CD14-positive monocyte (primary cell): Measurements from ENCODE around the gene HOXB3. TPM values are rescaled to one million over a fixed set of nuclear protein-coding genes. Genes with fewer than 3 reads are reported as not detected.
A peak's percentile ranks its signal among the peaks of the same experiment; 100 is the strongest.

Experiments used
- DNase-seq, 3 donors: peaks; one replicate each; pipeline ENCODE4 v3.0.0-alpha.2; 2011 to 2022
- H2AFZ ChIP-seq: 2 replicates; pipeline ENCODE4 v1.6.0; 2012; ENCODE audit warnings: mild to moderate bottlenecking, low read depth, low read length, inconsistent platforms; ENCODE audit not compliant: insufficient read depth, poor library complexity, severe bottlenecking
- H3K27ac ChIP-seq, 2 donors: 1 replicate in 1 of 2; 2 replicates in 1 of 2; pipeline ENCODE4 v1.5.1; 2012 to 2013; ENCODE audit warnings: low read length in 2 of 2, control low read depth in 1 of 2, inconsistent platforms in 1 of 2, low read depth in 1 of 2, mild to moderate bottlenecking in 1 of 2
- H3K27me3 ChIP-seq, 2 donors: one replicate each; pipeline versions ENCODE4 v1.6.0 to v1.6.1; 2011 to 2013; ENCODE audit warnings: low read length in 2 of 2; ENCODE audit not compliant: control insufficient read depth in 2 of 2, insufficient read depth in 2 of 2
- H3K36me3 ChIP-seq, 2 donors: replicated peaks in 1 of 2; 1 replicate in 1 of 2; 2 replicates in 1 of 2; pipeline versions ENCODE4 v1.5.1 to v1.6.1; 2012 to 2013; ENCODE audit warnings: low read length in 2 of 2, control low read depth in 1 of 2, inconsistent platforms in 1 of 2, mild to moderate bottlenecking in 1 of 2; ENCODE audit not compliant: insufficient read depth in 2 of 2, control insufficient read depth in 1 of 2
- H3K4me1 ChIP-seq, 2 donors: 1 replicate in 1 of 2; 2 replicates in 1 of 2; pipeline versions ENCODE4 v1.5.1 to v1.6.1; 2012 to 2013; ENCODE audit warnings: low read length in 2 of 2, control low read depth in 1 of 2, inconsistent platforms in 1 of 2, mild to moderate bottlenecking in 1 of 2, moderate library complexity in 1 of 2; ENCODE audit not compliant: insufficient read depth in 2 of 2, control insufficient read depth in 1 of 2
- H3K4me2 ChIP-seq: replicated peaks from 2 replicates; pipeline ENCODE3; 2012; ENCODE audit warnings: low read length, moderate library complexity, mild to moderate bottlenecking; ENCODE audit not compliant: poor library complexity, severe bottlenecking; ENCODE audit errors: extremely low read depth
- H3K4me3 ChIP-seq, 3 experiments: fragments of 200-600 bp in 1 of 3; sonication (generic) in 1 of 3; replicated peaks in 1 of 3; 1 replicate in 2 of 3; 2 replicates in 1 of 3; pipeline ENCODE4 v1.5.1; 2011 to 2013; ENCODE audit warnings: low read length in 3 of 3, mild to moderate bottlenecking in 3 of 3, control low read depth in 2 of 3, low read depth in 2 of 3, inconsistent platforms in 1 of 3, moderate library complexity in 1 of 3
- H3K79me2 ChIP-seq: 2 replicates; pipeline ENCODE4 v1.6.0; 2012; ENCODE audit warnings: mild to moderate bottlenecking, control low read depth, inconsistent platforms, low read length, moderate library complexity; ENCODE audit not compliant: insufficient read depth
- H3K9ac ChIP-seq: 2 replicates; pipeline ENCODE4 v1.6.0; 2017; ENCODE audit warnings: low read length, mild to moderate bottlenecking; ENCODE audit not compliant: insufficient read depth, poor library complexity, severe bottlenecking
- H3K9me3 ChIP-seq, 2 donors: replicated peaks in 1 of 2; 1 replicate in 1 of 2; 2 replicates in 1 of 2; pipeline versions ENCODE4 v1.5.1 to v1.6.1; 2012 to 2013; ENCODE audit warnings: low read length in 2 of 2, control low read depth in 1 of 2; ENCODE audit not compliant: control insufficient read depth in 1 of 2, insufficient read depth in 1 of 2
- H4K20me1 ChIP-seq: 2 replicates; pipeline ENCODE4 v1.6.0; 2012; ENCODE audit warnings: mild to moderate bottlenecking, low read length, control low read depth, moderate library complexity; ENCODE audit not compliant: insufficient read depth
- H3K27ac Mint-ChIP-seq, 7 donors: one replicate each; pipeline ENCODE4 v1.8.0; 2020; ENCODE audit warnings: mild to moderate bottlenecking in 7 of 7, mixed read lengths in 7 of 7, moderate library complexity in 6 of 7, inconsistent platforms in 2 of 7
- H3K27me3 Mint-ChIP-seq, 3 donors: one replicate each; pipeline ENCODE4 v1.8.0; 2021 to 2022; ENCODE audit warnings: low read depth in 3 of 3, mild to moderate bottlenecking in 3 of 3, mixed read lengths in 3 of 3, moderate library complexity in 3 of 3, inconsistent platforms in 1 of 3
- H3K36me3 Mint-ChIP-seq, 2 donors: one replicate each; pipeline ENCODE4 v1.8.0; 2020; ENCODE audit warnings: mixed read lengths in 2 of 2, inconsistent platforms in 1 of 2, mild to moderate bottlenecking in 1 of 2
- H3K4me1 Mint-ChIP-seq: one replicate; pipeline ENCODE4 v1.8.0; 2020; ENCODE audit warnings: mild to moderate bottlenecking, mixed read lengths
- H3K4me3 Mint-ChIP-seq, 2 donors: one replicate each; pipeline ENCODE4 v1.8.0; 2020; ENCODE audit warnings: mild to moderate bottlenecking in 2 of 2, mixed read lengths in 2 of 2, moderate library complexity in 1 of 2
- H3K9me3 Mint-ChIP-seq, 7 donors: one replicate each; pipeline ENCODE4 v1.8.0; 2020 to 2022; ENCODE audit warnings: mixed read lengths in 7 of 7, mild to moderate bottlenecking in 6 of 7, moderate library complexity in 6 of 7, inconsistent platforms in 2 of 7
- CTCF ChIP-seq: fragments of 200-600 bp; IDR thresholded peaks from one replicate; pipeline ENCODE4 v1.8.0; 2022; ENCODE audit warnings: antibody characterized with exemption, mild to moderate bottlenecking
- WGBS: methylation state at CpG from one replicate; pipeline ENCODE4 v1.1.5; 2013; ENCODE audit warnings: missing lambda C conversion rate; ENCODE audit not compliant: insufficient coverage; 5-methylcytosine and 5-hydroxymethylcytosine counted together
- intact Hi-C, 2 donors: fragments of 100-400 bp; cut with micrococcal nuclease; formaldehyde crosslinking; loops; one replicate each; pipeline versions ENCODE4 v1.15.0 to v1.15.1; 2023
- polyA plus RNA-seq, 3 donors: library from polyadenylated mRNA; depleted of rRNA in 1 of 3; unstranded in 2 of 3; stranded (reverse) in 1 of 3; fragments of 300-500 nt in 2 of 3; fragments of >200 nt in 1 of 3; fragmentation: Illumina TruSeq in 2 of 3; gene quantifications; 1 replicate in 2 of 3; 2 replicates in 1 of 3; pipeline ENCODE4 v1.2.3, GENCODE V29; 2012 to 2021

The HOXB3 gene
- polyA plus RNA-seq, 3 donors, result 0.56 TPM; not detected in 2

GRCh38 chr17:48627118-48627597 lies 37.1 kb upstream of the HOXB3 start:
- TF ChIP-seq CTCF, result no peak
- Histone ChIP-seq H3K27me3 (peaks cover 72 to 100% of the 10 kb centered on the region in 2 donors), H3K9ac (no peak overlapping the region), H3K27ac (no peak overlapping the region), H3K4me1 (peaks cover 5 to 13% of the 10 kb centered on the region in 2 donors), H3K79me2 (no peaks in the 10 kb centered on the region), H3K4me2 (no peak overlapping the region), H3K36me3 (no peaks in the 10 kb centered on the region), H3K9me3 (peaks cover 0 to 13% of the 10 kb centered on the region in 2 donors), H3K4me3 (no peak overlapping the region), H4K20me1 (no peaks in the 10 kb centered on the region), H2AFZ (no peak overlapping the region)
- peaks cover 0 to 12% (median 2%) of the 10 kb centered on the region in 7 donors for H3K9me3 Mint-ChIP-seq
- peak overlapping the region in 1 of 2 donors; percentile 79 for H3K4me3 Mint-ChIP-seq
- peaks cover 8% of the 10 kb centered on the region for H3K4me1 Mint-ChIP-seq
- H3K27me3 Mint-ChIP-seq, result peaks cover 88 to 98% (median 95%) of the 10 kb centered on the region in 3 donors
- no peak for DNase-seq
- peak overlapping the region in 1 of 7 donors; percentile 5 for H3K27ac Mint-ChIP-seq
- intact Hi-C loops, result no loop called here
- WGBS, result 60% methylated on average over 2 of the region's 5 CpGs
- H3K36me3 Mint-ChIP-seq, result no peaks in the 10 kb centered on the region

GRCh38 chr17:48626245-48627117 lies 36.4 kb upstream of the HOXB3 start, which contains the start of gene HOXB9:
Gene HOXB9 (minus strand): TSS chr17:48626358. CDS start chr17:48626269, 89 bp downstream.
- intact Hi-C loops, result no loop called here
- Histone ChIP-seq H3K36me3 (no peaks in the 10 kb centered on the region), H3K79me2 (no peaks in the 10 kb centered on the region), H3K4me1 (peaks cover 5 to 13% of the 10 kb centered on the region in 2 donors), H3K27me3 (peaks cover 72 to 100% of the 10 kb centered on the region in 2 donors), H3K4me3 (peak within 1 kb of the TSS in 1 of 3 experiments; percentile 46), H3K9ac (no peak within 1 kb of the TSS), H3K27ac (no peak within 1 kb of the TSS), H2AFZ (peak within 1 kb of the TSS; percentile 11), H3K4me2 (peak within 1 kb of the TSS; percentile 42), H4K20me1 (no peaks in the 10 kb centered on the region), H3K9me3 (peaks cover 0 to 14% of the 10 kb centered on the region in 2 donors)
- Mint-ChIP-seq H3K27me3 (peaks cover 88 to 98% (median 95%) of the 10 kb centered on the region in 3 donors), H3K27ac (peak within 1 kb of the TSS in 1 of 7 donors; percentile 31), H3K36me3 (no peaks in the 10 kb centered on the region), H3K9me3 (peaks cover 0 to 12% (median 2%) of the 10 kb centered on the region in 7 donors), H3K4me3 (peak within 1 kb of the TSS; percentile 68 to 88), H3K4me1 (peaks cover 8% of the 10 kb centered on the region)
- 3% methylated on average over 26 of the region's 50 CpGs for WGBS
- DNase-seq, result no peak
- TF ChIP-seq CTCF, result no peak
